GM20000 (cell line): ENCODE data around the gene ABCG5.

Experiments used
- DNase-seq: peaks from one replicate; pipeline ENCODE4 v3.0.0; 2012; ENCODE audit warnings: low spot score
- TF ChIP-seq, protein P1 (sequence below): IDR thresholded peaks from 2 replicates; pipeline ENCODE4 v1.5.1; 2012; ENCODE audit warnings: mild to moderate bottlenecking, control low read depth; ENCODE audit errors: extremely low read depth, missing control alignments

The ABCG5 gene

DNA sequence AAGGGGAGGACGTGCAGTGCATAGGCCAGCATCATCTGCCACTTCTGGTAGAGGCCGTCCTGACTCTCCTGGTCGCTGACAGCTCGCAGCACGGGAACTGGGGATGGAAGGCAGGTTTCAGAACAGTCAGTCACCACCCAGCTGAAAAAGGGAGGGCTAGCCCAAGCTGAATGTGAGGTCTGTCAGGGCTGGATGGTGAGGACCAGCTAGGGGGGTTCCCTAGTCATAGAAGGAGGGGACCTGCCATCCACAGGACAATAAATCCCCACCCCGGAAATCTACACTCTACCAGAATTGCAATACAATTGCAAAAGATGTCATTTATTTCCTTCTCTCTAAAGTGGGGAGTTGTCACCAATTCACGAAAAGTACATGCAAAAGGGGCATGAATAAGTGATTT, 15.8 kb downstream of the ABCG5 start:
- TF ChIP-seq, protein P1, sequence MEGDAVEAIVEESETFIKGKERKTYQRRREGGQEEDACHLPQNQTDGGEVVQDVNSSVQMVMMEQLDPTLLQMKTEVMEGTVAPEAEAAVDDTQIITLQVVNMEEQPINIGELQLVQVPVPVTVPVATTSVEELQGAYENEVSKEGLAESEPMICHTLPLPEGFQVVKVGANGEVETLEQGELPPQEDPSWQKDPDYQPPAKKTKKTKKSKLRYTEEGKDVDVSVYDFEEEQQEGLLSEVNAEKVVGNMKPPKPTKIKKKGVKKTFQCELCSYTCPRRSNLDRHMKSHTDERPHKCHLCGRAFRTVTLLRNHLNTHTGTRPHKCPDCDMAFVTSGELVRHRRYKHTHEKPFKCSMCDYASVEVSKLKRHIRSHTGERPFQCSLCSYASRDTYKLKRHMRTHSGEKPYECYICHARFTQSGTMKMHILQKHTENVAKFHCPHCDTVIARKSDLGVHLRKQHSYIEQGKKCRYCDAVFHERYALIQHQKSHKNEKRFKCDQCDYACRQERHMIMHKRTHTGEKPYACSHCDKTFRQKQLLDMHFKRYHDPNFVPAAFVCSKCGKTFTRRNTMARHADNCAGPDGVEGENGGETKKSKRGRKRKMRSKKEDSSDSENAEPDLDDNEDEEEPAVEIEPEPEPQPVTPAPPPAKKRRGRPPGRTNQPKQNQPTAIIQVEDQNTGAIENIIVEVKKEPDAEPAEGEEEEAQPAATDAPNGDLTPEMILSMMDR, result no peak
- no peak for DNase-seq

GRCh38 chr2:43819491-43820163, 19.0 kb downstream of the ABCG5 start:
- DNase-seq, result no peak
- TF ChIP-seq, protein P1, result no peak

DNA sequence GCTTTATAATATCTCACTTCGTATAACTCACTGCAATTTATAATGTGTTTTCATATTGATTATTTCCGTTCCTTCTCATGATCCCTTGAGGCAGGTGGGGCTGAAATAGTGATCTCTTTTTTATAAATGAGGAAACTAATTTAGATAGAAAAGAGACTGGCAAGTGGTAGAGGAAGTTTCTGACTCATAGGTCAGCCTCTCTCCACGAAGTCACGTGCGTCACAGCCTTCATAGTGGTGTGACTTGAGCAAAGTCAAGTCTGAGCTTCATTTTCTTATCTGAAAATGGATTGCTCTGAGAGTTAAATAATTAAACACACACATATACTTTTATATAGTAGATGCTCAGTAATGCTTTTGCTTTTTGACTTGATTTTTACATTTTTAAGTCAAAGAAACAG, 19.9 kb downstream of the ABCG5 start:
- TF ChIP-seq, protein P1, result no peak

DNA sequence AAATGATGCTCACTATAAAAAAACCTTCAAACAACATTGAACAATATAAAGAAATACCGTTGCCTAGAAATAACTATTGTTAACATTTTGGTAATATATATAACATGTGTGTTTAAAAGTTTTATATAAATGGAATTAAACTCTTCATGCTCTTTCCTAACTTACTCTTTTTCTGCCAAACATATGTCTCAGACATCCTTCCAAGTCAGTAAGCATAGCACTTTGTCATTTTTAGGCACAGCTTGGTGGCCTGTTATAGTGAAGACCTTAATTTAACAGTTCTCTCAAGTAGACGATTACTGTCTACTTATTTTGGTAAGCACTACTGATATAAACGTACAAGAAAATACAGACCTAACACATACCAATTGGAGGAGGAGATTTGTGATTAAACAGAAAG, 23.9 kb downstream of the ABCG5 start:
- DNase-seq, result no peak
- TF ChIP-seq, protein P1, result no peak

More for the DNA sequence above, 19.9 kb downstream of the ABCG5 start:
- no peak for DNase-seq

DNA sequence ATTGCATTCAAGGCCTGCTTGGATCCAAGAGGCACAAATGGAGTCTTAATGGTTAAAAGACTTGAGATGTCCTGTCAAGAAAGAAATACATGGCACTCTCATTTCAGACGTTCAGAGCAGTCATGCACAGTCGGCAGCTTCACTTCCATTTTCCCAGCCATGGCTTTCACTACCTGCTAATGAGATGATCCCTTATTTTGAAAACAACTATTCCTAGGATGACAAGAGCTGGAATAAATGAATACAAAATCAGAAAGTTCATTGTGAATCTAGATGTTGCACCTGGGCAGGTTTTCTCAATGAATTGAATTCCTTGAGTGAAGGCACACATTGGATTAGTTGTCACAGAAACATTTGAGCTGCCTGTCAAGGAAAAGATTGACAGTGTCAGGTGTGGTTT, 25.7 kb downstream of the ABCG5 start:
- DNase-seq, result no peak
- TF ChIP-seq, protein P1, result no peak

- DNase-seq, result no peak
- TF ChIP-seq, protein P1, result no peak
These were observed 26.6 kb downstream of the ABCG5 start for GRCh38 chr2:43812006-43812405.

DNA sequence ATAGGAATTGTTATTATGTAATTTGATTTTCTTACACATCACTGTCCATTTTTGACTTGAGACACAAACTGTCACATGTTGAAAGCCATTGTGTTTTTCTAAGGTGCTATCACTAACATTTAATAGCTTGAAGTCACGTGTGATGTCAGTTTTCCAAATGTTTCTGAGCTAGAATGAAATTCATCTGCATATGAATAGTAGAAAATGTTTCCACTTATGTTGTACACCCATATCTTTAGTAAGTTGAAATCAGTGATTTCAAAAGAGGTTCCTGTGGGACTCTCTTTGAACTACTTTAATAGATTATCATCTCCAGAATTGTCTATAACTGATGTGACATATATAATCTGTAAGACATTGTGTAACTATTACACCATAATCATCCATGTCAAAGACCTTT, 27.8 kb downstream of the ABCG5 start:
- TF ChIP-seq, protein P1, result no peak
- no peak for DNase-seq
